Measurements from ENCODE around the gene MAP4K4.
"Not testable (repeated sequence)": the region's sequence is repeated elsewhere in the genome, so short reads cannot be mapped to it uniquely, and the experiment has no call there.

GRCh38 chr2:101748462-101748861, 51.0 kb downstream of the MAP4K4 start:
- TF ChIP-seq POLR2A (IDR thresholded peaks at IDR 0.05; ENCODE audit: low read length); GATA1 (IDR thresholded peaks at IDR 0.05; ENCODE audit: low read depth, low read length): not testable (repeated sequence)

Data from erythroblast (primary cell).